Measurements from ENCODE around the gene FAM237B.
A peak's percentile ranks its signal among the peaks of the same experiment; 100 is the strongest.
"Not testable (repeated sequence)": the region's sequence is repeated elsewhere in the genome, so short reads cannot be mapped to it uniquely, and the experiment has no call there.

The FAM237B gene

DNA sequence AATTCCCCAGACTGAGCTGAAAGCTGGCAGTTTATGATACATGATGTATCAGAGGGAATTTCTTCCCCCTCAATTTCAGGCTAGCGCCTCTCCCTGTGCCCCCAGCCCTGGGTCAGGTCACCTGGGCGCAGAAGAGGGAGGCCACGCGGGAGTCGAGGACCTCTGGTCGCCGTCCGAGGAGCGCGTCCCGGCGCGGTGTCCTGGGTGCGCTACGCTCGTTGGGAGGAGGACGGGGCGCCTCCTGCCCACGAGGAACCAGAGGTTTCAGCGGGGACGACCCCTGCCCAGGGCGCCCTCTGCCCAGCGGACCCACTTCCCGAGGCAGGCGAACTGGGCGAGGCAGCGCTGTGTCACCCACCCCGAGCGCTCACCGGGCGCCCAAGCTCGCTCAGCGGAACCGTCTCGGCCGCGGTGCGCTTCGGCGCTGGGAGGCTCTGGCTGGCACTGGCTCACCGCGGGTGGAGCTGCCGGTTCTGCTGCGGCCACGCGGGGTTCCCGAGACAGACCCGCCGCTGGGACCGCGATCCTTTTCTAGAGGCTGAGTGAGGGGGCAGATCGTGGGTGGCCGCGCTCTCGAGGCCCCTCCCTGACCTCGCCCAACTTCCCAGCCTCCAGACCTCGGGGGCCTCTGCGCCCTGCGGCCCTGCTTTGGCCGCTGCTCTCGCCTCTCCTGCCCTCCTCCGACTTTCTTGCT lies at the start of gene FAM237B:
Gene FAM237B (minus strand): TSS at position 504 of the 694 bp plus-strand sequence. CDS start 1,556 bp downstream, outside the sequence.
- no peak for DNase-seq

DNA sequence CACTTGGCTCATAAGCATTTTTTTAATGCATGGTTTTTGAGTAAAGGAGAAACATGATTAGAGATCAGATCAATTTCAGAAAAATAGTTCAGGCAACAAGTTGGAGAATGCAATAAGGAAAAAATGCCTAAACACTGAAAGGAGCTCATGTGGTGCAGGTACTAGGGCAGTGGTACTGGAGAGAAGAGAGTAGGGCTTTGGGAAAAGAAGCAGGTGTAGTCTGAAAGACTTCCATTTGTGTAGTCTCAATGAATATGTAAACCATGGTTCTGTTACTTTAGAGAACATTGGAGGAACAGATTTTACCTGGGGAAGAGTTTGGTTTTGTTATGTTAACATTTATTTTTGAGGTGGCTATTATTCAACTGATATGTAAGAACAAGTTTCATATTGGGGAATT lies 30.9 kb upstream of the FAM237B start:
- DNase-seq = no peak

GRCh38 chr7:90350032-90350431 lies 28.9 kb upstream of the FAM237B start:
- DNase-seq = not testable (repeated sequence)

GRCh38 chr7:90349305-90349704 lies 28.2 kb upstream of the FAM237B start:
- no peak for DNase-seq

- DNase-seq = no peak
Observed at GRCh38 chr7:90347759-90348158, 26.7 kb upstream of the FAM237B start.

GRCh38 chr7:90346336-90347125 lies 25.4 kb upstream of the FAM237B start, which contains the start of gene GTPBP10:
Gene GTPBP10 (plus strand): TSS chr7:90346716. CDS start chr7:90346742, 26 bp downstream.
- peak; percentile 96 for DNase-seq

DNA sequence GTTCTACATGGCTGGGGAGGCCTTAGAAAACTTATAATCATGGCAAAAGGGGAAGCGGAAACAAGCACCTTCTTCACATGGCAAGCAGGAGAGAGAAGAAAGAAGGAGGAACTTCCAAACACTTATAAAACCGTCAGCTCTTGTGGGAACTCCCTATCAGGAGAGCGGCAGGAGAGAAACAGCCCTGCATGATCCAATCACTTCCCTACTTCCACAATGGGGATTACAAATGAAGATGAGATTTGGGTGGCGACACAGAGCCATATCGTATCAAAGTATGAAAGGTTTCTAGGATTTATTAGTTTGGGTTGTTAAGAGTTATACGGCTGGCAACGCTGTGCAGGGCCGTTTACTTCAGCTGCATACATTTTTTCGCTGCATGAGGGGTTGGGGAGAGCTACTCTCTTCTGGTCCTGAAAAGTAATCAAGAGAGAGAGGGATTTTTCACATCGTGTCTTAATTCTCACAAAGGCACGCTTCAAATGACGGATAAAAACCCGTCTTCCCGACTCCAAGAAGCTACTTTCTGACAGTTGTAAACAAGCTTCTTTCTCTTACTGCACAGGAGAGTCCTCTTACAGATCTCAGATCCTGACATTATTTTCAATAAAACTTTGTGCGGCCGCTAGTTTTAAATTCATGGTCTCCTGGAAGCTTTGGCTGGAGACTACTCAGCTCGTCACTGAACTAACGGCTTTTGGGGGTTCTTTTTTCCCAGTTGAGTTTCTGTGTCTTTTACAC lies 24.7 kb upstream of the FAM237B start:
- peak; percentile 9 for DNase-seq

DNA sequence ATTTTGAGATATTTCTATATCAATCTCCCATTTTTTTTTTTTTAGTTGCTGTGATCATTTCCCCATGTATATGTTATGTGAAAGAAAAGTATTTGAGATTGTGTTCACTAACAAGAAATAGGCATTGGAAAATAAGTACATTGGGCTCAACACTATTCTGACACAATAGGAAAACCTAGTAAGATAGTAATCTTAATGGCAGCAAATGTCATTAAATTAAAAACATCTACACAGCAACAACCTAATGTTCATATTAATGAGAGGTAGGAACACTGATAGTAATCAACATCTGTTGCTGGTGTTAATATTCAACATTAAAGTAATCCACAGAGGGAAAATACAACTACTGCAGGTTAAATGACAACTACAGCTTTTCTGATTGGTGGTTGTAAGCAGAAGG lies 23.9 kb upstream of the FAM237B start:
- no peak for DNase-seq

- DNase-seq = no peak
Observed at GRCh38 chr7:90337106-90337505, 16.0 kb upstream of the FAM237B start.

DNA sequence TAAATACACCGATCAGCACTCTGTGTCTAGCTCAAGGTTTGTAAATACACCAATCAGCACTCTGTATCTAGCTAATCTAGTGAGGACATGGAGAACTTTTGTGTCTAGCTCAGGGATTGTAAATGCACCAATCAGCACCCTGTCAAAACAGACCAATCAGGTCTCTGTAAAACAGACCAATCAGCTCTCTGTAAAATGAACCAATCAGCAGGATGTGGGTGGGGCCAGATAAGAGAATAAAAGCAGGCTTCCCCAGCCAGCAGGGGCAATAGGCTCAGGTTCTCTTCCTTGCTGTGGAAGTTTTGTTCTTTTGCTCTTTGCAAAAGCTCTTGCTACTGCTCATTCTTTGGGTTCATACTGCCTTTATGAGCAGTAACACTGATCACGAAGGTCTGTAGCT lies 13.8 kb upstream of the FAM237B start:
- not testable (repeated sequence) for DNase-seq

DNA sequence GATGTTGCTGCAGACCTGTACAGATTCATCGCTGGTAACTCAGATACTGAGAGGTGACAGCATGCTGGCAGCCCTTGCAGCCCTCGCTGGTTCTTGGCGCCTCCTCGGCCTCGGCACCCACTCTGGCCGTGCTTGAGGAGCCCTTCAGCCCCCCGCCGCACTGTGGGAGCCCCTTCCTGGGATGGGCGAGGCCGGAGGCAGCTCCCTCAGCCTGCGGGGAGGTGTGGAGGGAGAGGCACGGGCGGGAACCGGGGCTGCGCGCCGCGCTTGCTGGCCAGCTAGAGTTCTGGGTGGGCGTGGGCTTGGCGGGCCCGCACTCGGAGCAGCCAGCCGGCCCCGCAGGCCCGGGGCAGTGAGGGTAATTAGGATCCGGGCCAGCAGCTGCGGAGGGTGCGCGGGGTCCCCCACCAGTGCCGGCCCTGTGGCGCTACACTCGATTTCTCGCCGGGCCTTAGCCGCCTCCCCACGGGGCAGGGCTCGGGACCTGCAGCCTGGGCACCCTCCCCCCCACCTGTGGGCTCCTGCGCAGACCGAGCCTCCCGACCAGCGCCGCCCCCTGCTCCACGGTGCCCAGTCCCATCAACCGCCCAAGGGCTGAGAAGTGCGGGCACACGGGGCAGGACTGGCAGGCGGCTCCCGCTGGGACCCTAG lies 13.2 kb upstream of the FAM237B start:
- DNase-seq = no peak

- DNase-seq = no peak
Observed at GRCh38 chr7:90326500-90326899, 5.4 kb upstream of the FAM237B start.

- no peak for DNase-seq
Observed at GRCh38 chr7:90322837-90323236, 1.7 kb upstream of the FAM237B start.

GRCh38 chr7:90320418-90320800 lies 695 bp downstream of the FAM237B start:
- DNase-seq = no peak

- DNase-seq = no peak
Observed at GRCh38 chr7:90320014-90320413, 1.1 kb downstream of the FAM237B start.

DNA sequence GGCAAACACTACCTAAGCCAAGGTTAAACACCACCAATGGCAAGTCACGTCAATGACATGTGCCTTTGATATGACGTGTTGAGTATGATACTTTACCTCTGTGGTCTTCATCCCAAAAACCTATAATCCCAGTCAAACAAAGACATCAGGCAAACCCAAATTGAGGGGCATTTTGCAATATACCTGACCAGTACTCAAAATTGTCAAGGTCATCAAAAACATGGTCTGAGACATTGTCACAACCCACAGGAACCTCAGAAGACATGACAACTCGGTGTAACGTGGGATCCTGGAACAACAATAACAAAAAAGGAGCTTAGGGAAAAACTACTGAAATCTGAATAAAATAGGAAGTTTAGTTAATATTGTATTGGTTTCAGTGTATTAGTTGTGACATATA lies 7.2 kb downstream of the FAM237B start:
- DNase-seq = no peak

DNA sequence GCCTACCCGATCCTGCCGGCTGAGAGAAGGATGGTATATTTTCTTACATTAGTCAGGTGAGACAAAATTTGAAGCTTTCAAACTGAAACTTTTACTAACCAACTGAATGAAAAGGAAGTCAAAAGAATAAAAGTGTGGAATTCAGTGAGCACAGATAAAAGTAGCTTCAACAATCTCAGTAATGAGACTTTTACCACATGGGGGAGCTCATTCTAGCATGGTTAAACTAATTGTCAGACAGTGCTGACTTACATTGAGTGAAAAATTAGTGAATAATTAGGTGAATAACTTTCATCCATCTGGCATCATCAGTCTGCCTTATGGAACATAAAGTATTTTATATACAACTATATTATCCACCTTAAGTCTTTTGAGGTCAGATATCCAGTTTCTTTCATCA lies 8.4 kb downstream of the FAM237B start:
- no peak for DNase-seq

DNA sequence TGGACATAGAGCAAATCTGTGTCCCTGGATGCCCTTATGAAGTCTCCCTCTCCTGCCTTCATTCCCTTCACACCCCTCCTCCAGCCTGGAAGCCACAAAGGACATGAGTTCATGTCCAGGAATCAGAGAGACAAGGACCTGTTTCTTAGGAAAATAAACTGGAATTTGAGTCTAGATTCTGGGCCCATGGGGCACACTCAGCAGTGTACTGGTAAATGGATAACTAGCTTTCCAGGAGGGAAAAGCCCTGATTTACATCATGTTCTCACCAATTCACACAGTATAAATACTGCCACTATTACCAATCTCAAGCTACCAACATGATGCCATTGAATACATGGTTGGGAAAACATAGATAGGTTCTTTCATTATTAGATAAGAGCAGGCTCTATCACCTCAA lies 9.9 kb downstream of the FAM237B start:
- DNase-seq = no peak

GRCh38 chr7:90309872-90310271 lies 11.2 kb downstream of the FAM237B start:
- DNase-seq = no peak

DNA sequence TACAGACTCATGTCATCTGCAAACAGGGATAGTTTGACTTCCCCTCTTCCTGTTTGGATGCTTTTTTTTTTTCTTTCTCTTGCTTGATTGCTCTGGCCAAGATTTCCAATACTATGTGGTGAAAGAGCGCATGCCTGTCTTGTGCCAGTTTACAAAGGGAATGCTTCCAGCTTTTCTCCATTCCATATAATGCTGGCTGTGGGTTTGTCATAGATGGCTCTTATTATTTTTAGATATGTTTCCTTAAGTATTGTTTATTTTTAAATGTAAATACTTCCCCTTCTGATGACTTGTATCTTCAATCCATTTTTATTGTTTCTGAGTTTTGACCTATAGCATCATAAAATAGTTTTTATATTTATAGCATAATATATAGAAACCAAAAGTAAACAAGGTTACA lies 17.9 kb downstream of the FAM237B start:
- no peak for DNase-seq

DNA sequence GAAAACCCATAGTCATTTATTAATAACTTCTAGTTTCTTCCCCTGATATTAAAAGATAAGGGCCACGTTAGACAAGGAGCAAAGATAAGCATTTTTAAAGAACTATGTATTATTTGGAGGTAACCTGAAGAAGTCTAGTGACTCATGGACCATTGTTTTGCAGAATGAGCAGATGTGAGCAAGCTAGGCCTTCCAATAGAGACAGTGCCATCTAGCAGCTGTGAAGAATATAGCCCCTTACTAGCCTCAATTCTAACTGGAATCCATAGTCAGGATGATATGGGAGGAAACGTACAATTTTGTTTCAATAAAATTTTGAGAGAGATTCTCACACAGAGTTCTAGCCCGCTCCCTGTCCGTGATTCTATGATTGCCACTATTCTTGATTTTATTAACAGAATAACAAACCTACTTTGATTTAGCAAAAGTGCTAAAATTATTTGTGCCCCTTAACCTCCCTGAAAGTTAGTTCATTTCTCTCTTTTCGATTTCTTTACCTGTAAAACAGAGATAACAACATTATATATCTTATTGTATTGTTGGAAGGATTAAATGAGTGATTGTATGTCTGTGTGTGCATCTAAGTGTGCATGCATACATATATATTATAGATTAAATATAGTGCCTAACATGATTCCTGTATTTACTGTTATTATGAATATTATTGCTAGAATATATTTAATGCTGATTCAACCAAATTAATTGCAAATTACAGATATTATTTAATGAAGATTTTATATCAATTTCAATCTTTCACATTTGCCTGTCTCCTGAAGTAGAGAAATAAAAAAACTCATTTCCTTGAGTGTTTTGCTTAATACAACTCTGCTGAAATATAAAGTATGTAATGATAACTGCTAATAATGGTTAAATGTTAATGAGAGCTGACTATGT lies 22.7 kb downstream of the FAM237B start:
- DNase-seq = no peak

Data from CD4-positive, alpha-beta T cell treated with Interleukin-6 for 4 hours (primary cell).